GM19035 (cell line): ENCODE results near the gene FUT8.

Experiments
- ATAC-seq: cut with Tn5 transposase; IDR thresholded peaks from one replicate; pipeline ENCODE4 v1.9.1; 2021; ENCODE audit not compliant: unreplicated experiment

The FUT8 gene

GRCh38 chr14:65550779-65551643, 138.5 kb downstream of the FUT8 start:
- ATAC-seq: no peak

GRCh38 chr14:65552724-65553123, 140.2 kb downstream of the FUT8 start:
- ATAC-seq: no peak

- no peak for ATAC-seq
Observed at GRCh38 chr14:65554837-65555236, 142.3 kb downstream of the FUT8 start.

GRCh38 chr14:65555358-65555757, 142.8 kb downstream of the FUT8 start:
- ATAC-seq: no peak

- ATAC-seq: no peak
Observed at GRCh38 chr14:65558363-65558762, 145.8 kb downstream of the FUT8 start.

GRCh38 chr14:65560340-65561027, 148.0 kb downstream of the FUT8 start:
- no peak for ATAC-seq

- no peak for ATAC-seq
Observed at GRCh38 chr14:65564370-65564769, 151.8 kb downstream of the FUT8 start.

GRCh38 chr14:65565948-65566347, 153.4 kb downstream of the FUT8 start:
- ATAC-seq: no peak

- ATAC-seq: no peak
Observed at GRCh38 chr14:65566820-65567522, 154.4 kb downstream of the FUT8 start.

- ATAC-seq: no peak
Observed at GRCh38 chr14:65574611-65575010, 162.1 kb downstream of the FUT8 start.

- ATAC-seq: no peak
Observed at GRCh38 chr14:65575389-65575788, 162.9 kb downstream of the FUT8 start.

GRCh38 chr14:65580973-65581372, 168.4 kb downstream of the FUT8 start:
- no peak for ATAC-seq

GRCh38 chr14:65581378-65581777, 168.8 kb downstream of the FUT8 start:
- ATAC-seq: no peak

- no peak for ATAC-seq
Observed at GRCh38 chr14:65581799-65582198, 169.3 kb downstream of the FUT8 start.

GRCh38 chr14:65585216-65585615, 172.7 kb downstream of the FUT8 start:
- ATAC-seq: no peak

- ATAC-seq: no peak
Observed at GRCh38 chr14:65588426-65589140, 176.1 kb downstream of the FUT8 start.

- no peak for ATAC-seq
Observed at GRCh38 chr14:65594153-65594881, 181.8 kb downstream of the FUT8 start.

- ATAC-seq: no peak
Observed at GRCh38 chr14:65594882-65595237, 182.3 kb downstream of the FUT8 start.

GRCh38 chr14:65599375-65599774, 186.8 kb downstream of the FUT8 start:
- ATAC-seq: no peak

GRCh38 chr14:65600742-65601141, 188.2 kb downstream of the FUT8 start:
- ATAC-seq: no peak

GRCh38 chr14:65604535-65604934, 192.0 kb downstream of the FUT8 start:
- ATAC-seq: no peak
